Posterior cingulate gyrus (tissue), 11 donors: ENCODE measurements around the gene AOAH.
"Not testable (repeated sequence)": the region's sequence is repeated elsewhere in the genome, so short reads cannot be mapped to it uniquely, and the experiment has no call there.

Experiments
- DNase-seq, 10 donors: peaks; one replicate each; pipeline versions ENCODE4 v3.0.0 to v3.0.0-alpha.2; 2020 to 2021; ENCODE audit warnings: mixed read lengths in 3 of 10
- intact Hi-C: fragments of 100-400 bp; cut with DNase I; formaldehyde crosslinking; loops from one replicate; pipeline ENCODE4 v1.15.1; 2023

AOAH gene

DNA sequence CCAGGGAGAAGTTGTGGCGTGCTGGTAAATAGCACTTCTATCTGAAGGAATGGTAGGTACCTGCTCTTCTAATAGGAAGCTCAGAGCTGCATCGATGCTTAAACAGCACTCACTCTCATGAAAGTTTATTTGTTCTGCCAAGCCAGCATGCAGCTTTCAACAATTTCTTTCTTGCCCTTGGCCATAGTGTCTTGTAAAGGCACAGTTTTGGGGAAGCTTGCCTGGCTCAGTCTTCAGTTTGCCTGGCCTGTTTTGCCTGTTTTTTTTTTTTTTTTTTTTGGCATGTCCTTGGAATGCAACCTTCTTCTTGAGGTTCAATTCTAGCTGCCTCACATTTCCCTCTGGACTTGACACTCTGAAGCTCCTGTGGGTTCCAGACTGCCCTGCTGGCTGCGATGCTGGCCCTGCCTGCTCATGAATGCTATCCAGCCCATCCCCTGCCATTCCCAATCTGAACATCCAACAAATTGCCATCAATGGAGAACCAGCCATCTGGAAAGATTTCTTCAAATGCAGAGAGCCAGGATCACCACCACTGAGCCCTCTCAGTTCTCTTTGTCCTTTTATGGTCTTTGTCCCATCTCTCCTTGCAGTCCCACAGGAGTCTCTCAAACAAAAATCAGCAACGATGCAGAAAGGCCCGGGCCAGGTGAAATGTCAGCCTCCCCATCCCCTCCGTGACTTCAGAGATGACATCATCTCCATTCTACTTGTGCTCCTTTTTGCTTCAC lies 200.8 kb downstream of the AOAH start:
- no peak for DNase-seq
- intact Hi-C loops: no loop called here

DNA sequence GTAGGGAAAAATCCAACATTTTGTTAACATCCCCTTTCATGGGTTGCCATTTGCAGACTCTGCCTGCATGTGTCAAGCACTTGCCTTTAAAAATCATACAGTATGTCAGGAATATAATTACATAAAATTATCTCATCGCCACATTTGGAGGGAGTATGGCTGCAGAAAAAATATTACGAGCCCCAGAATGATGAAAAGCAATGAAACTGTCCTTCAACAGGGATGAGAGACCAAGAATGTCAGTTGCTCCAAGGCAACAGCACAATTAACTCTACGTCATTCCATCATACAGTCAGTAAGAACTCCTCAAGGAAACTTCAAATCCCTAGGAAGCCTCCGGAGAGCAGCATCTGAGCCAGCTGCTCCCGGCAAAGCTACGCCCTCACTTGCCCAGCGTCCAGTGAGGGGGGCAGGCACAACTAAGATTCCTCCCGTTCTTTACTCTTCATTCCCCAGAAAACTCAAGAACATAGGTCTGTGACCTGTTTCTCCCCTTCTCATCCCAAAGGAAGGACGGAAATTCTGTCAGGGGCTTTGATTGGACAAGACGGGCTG lies 201.8 kb downstream of the AOAH start:
- intact Hi-C loops: no loop called here
- no peak for DNase-seq

DNA sequence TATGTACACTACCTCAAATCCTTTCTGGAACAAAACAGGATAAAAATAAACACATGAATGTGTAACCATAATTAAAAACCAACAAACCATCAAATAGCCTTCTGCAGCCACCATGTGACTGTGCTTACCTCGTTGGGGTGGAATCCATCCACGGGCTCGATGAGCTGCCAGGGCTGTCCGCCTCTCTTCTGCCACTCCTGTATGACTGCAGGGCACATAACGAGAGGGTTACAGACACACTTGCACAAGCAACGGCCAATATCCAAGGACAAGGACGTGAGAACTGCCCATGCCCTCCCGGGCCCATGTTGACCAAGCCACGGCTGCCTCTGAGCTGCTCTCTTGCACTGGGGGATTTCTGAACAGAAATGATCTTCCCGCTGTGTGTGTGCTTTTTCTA lies 202.4 kb downstream of the AOAH start:
- no peak for DNase-seq
- intact Hi-C loops: no loop called here

DNA sequence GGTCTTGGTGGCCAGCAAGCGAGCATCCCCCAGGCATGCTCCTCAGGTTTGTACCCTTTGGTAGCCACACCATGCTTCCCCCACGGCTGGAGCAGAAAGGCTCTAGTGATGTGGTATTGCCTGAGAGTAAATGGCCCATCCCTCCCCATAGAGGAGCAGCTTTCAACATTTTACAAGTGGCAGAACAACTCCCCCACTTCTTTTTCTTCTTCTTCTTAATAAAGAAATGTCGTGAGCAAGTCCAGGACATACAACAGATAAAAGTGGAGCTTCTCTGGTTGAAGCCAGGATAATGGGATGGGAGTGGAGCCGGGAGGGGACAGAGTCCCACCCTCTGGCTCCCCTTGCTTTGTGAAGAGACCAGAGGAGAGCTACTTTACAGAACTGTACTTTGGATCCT lies 203.2 kb downstream of the AOAH start:
- intact Hi-C loops: no loop called here
- DNase-seq: no peak

DNA sequence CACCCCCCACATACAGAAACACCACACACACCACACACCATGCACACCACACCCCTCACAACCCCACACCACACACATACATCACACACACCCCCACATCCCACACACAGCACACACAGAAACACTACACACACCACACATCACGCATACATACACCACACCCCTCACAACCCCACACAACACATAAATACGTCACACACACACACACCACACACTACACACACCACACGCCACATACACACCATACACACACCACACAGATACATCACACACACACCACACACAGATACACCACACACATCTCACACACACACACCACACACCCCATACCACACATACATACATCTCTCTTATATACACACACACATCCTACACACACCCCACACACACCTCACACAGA lies 208.4 kb downstream of the AOAH start:
- intact Hi-C loops: no loop called here
- DNase-seq: no peak

DNA sequence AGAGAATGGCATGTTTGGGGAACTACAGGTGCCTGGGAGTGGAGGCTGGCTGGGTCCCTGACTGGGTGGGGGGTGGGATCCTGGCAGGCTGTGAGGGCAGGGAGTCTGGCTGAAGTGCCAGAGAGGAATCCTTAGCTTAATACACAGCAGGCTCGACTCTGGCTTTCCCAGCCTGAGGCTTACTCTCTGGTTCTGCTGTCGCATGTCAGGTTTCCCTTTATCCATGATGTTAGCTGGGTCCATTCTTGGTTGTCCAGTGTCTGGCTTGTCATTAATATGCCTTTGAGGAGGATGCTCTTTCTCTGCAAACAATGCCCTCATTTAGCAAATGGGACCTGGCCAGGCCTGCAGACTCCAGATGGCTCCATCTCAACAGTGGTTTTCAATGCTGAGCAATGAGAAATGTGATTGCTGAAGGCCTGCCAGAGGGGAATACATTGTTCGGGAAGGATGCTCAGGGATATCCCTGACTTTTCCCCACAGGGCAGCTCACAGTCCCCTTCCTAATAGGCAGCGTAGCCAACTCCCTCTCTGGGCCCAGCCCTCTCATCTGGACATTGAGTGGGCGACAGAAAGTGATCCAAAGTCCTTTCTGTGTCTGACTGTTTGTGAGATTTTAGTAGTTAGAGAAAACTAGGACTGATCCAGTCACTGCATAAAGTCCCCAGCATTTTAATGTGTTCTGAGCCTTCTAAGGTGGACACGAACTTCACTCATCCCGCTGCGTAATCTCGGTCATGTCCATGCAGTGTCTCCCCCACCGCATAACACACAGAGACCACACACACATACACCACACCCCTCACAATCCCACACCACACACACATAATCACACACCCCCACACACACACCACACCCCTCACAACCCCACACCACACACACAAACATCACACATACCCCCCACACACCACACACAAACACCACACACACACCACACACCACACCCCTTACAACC lies 209.7 kb downstream of the AOAH start:
- intact Hi-C loops: no loop called here
- DNase-seq: peak in 6 of 10 donors; percentile 18 to 90 (median 55)

DNA sequence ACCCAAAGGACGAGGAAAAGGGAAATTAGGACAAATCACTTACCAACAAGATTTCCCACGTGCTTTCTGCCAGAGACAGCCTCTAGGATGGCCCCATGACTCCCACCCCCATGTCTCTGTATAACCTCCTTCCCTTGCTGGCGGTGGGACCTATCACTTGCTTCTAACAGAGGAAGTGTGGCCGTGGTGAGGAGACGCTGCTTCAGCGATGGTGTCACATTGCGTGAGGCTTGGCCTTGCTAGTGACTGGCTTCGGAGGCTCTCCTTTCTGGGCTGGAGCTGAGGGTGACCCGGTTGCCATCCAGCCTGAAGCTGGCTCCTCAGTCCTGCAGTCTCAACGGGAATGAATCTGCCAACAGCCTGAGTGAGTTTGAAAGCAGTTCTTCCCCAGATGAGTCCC lies 210.9 kb downstream of the AOAH start:
- intact Hi-C loops: no loop called here
- no peak for DNase-seq

DNA sequence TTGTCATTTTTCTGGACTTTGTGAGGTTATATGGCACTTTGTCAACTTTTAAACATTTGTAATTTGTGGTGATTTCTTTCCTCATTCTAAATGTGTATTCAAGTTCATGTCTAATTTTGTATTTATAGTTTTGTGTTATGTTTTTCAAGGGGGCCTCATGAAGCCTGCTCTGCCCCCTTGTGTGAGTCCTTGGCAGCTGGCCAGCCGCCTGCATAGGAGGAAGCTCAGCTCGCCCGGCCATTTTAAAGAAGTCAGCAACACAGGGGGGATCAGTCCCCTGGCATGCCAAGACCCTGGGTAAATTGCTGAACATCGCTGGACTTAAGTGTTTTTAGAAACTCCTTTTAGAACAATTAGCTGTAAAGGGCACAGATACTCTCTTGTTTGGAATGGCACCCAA lies 211.7 kb downstream of the AOAH start:
- no peak for DNase-seq
- intact Hi-C loops: no loop called here

DNA sequence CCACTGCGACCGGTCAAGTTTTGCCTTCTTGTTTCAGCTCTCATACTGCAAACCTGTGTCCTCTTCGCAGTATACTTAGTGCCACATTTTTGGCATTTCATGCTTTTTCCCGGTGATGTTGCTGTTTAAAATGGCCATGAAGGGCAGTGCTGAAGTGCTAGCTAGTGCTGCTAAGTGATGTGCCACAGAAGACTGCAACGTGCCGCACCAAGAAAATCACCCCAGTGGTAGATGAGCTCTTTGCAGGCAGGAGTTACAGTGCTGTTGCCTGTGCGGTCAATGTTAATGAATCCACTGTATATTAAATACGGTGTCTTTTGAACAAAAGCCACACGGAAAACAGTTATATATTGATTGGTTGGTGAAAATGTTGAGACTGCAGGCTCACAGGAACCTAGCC lies 214.3 kb downstream of the AOAH start:
- intact Hi-C loops: no loop called here
- no peak for DNase-seq

DNA sequence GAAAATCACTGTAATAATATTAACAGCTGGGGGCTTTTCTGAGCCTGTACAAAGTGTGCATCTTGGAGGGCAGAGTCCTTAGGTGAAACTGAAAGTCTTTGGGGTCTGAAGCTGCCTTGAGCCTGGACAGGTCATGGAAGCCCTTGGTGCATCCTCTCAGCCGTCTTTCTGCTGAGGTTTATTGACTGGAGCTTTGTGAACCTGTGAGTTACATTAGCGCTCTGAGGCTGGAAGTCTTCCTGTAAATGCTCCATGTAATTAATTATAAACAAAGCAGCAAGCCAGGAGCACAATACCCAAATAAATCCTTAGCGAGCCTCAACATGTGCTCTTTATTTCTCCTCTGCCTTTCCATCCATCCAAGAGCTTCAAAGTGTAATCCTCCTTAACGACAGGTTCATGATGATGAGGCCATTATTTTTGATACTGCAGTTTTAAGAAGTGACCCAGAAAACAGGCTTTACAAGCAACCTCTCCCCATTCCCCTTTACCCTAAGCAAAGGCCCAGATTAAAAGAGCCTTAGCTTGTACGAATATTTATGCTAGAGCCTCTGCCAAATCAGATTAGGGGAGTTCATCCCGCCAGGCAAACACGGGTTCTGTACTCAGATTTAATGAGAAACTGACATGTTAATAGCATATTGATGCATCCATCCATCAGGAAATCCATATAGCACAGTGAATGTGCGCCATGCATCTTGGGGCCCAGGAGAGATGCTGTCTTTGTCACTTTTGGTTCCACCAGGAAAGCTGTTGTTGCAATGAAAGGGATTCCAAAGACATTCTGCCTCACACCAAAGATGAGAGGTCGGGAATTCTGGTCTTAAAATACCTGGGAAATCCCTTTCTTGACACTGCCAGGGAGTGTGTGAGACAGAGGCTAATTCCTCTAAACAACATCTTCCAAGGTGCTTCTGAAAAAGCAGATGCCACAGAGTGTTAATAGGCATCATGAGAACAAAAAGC lies 216.5 kb downstream of the AOAH start:
- intact Hi-C loops: no loop called here
- no peak for DNase-seq

DNA sequence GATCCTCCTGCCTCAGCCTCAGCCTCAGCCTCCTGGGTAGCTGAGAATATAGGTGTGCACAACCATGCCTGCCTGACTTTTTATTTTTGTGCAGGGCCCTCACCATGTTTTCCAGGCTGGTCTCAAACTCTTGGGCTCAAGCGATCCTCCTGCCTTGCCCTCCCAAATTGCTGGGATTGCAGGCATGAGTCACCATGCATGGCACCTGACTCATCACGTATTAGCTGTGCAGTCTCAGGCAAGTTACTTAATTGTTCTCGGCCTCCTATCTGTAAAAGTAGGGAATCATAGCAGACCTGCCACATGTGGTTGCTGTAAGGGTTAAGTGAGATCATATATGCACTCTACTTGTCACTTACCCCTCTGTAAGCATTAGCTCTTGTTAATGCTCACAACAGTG lies 217.5 kb downstream of the AOAH start:
- intact Hi-C loops: no loop called here
- DNase-seq: no peak

DNA sequence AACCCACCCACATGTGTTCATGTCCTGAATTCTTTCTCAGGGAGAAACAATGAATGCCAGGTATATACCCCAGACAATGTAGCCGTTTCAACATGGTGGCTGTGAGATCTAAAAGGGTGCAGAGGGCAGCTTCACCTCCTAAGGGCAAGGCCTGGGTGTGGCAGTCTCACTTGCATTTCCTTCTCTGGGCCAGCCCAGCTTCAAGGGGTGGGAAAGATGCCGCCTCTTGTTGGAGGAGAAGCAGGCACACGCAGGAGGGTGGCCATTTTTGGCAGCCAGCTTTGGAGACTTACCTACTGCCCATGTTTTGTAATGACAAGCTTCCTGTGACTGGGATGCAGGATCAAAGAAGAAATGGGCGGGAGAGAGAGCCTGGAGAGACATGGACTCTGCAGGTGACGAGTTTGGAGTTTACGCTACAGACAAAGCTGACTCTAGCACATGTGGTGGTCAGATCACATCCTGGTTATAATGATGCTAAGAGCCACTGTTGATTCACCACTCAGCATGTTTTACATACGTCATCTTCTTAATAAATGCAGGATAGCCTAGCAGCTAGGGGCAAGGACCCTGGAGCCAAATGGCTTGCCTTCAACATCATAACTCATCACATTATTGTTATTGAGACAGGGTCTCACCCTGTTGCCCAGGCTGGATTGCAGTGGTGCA lies 218.0 kb downstream of the AOAH start:
- no peak for DNase-seq

DNA sequence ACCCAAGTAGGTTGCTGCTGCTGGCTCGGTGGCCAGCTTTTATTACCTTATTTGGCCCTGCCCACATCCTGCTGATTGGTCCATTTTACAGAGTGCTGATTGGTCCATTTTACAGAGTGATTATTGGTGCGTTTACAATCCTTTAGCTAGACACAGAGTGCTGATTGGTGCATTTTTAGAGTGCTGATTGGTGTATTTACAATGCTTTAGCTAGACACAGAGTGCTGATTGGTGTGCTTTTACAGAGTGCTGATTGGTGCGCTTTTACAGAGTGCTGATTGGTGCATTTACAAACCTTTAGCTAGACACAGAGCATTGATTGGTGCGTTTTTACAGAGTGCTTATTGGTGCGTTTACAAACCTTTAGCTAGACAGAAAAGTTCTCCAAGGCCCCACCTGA lies 219.7 kb downstream of the AOAH start:
- DNase-seq, intact Hi-C loops: not testable (repeated sequence)

More for the DNA sequence above, 218.0 kb downstream of the AOAH start:
- intact Hi-C loops: no loop called here

DNA sequence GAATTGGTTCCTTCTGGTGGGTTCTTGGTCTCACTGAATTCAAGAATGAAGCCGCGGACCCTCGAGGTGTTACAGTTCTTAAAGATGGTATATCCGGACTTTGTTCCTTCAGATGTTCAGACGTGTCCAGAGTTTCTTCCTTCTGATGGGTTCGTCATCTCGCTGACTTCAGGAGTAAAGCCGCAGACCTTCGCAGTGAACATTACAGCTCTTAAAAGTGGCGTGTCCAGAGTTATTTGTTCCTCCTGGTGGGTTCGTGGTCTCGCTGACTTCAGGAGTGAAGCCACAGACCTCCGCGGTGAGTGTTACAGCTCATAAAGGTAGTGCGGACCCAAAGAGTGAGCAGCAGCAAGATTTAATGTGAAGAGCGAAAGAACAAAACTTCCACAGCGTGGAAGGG lies 220.1 kb downstream of the AOAH start:
- intact Hi-C loops, DNase-seq: not testable (repeated sequence)

DNA sequence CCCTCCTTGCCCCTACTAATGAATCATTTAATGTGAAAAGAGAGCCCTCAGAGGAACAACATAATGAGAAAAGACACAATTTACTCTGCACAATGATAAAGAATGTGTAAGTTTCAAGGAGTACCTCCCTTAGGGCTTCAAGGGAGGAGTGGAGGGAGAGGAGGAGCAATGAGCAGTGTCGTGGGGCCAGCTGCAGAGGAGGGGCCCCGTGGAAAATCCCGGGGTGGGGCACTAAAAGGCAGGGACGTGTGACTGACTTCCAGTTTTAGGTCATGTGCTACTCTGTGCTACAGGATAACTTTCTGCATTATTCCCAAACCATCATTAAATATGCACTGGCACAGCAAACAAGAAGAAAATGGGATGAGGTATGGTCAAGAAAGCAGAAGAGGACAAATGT lies 226.5 kb downstream of the AOAH start:
- intact Hi-C loops: no loop called here
- DNase-seq: no peak

DNA sequence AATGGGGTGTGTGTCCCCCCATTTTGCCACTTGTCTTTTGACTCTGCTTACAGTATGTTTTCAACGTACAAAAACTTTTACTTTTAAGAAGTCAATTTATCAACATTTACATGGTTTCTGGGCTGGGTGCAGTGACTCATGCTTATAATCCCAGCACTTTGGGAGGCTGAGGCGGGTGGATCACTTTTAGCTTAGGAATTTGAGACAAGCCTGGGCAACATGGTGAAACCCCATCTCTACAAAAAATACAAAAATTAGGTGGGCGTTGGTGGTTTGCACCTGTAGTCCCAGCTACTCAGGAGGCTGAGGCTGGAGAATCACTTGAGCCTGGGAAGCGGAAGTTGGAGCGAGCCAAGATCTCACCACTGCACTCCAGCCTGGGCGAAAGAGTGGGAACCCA lies 227.1 kb downstream of the AOAH start:
- DNase-seq, intact Hi-C loops: not testable (repeated sequence)

DNA sequence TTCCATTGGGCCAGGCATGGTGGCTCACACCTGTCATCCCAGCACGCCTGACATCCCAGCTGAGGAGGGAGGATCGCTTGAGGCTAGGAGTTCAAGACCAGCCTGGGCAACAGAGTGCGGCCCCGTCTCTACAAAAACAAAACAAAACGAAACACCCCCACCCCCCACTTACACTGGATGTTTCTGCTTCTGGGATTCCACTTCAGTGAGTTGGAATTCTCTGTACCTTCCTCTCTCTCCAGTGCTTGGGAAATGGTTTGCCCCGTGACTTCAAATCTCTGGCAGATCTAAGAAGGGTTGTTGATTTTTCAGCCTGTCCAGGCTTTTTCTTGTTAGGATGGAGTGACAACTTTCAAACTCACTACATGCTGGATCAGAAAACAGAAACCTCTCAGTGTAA lies 227.7 kb downstream of the AOAH start:
- intact Hi-C loops: no loop called here
- DNase-seq: no peak

DNA sequence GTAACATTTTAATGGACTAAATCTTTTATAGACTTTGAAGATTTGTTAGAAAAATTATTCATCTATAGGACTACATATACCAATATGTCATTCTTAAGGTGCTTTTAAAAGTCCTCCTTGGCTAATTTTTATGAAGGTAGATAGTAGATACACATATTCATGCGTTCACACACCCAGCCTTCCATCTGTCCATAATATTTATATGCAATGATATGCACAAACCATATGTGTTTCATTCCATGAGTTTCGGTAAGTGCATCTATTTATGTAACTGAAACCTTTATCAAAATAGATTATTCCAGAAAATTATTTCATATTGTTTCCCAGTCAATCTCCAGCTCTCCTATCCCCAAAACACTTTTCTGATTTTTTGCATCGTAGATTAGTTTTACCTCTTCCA lies 233.0 kb downstream of the AOAH start:
- DNase-seq: no peak
- intact Hi-C loops: no loop called here

DNA sequence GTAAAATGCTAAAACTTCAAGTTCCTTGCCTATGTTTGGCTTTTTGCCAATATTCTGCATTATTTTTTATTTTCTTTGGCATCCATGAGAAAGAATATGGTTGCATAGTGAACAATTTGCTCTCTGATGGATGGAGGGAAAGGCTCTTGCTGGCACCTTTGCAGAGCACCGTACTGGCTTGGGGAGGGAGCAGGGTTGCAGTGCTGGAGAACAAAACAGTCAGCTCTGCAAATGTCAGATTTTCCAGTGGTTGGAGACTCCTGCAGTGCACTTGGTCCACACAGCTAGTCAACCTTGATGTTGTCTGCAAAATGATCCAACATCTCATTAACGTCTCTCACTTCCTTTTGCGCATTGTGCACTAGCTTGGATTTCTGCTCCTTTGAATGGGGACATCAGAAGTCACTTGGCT lies 233.9 kb downstream of the AOAH start:
- no peak for DNase-seq
- intact Hi-C loops: no loop called here

DNA sequence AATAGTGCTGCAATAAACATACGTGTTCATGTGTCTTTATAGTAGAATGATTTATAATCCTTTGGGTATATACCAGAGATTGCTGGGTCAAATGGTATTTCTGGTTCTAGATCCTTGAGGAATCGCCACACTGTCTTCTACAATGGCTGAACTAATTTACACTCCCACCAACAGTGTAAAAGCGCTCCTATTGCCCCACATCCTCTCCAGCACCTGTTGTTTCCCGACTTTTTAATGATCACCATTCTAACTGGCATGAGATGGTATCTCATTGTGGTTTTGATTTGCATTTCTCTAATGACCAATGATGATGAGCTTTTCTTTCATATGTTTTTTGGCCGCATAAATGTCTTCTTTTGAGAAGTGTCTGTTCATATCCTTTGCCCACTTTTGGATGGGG lies 235.6 kb downstream of the AOAH start:
- intact Hi-C loops: loop anchor here (5.0 to 10.0 kb wide), 2 partner anchors 476 to 694 kb away; no protein-coding TSS in a partner anchor
- DNase-seq: not testable (repeated sequence)
